Esophagus squamous epithelium (tissue), 4 donors: ENCODE data around the gene C6orf132.

ENCODE experiments used
- POLR2A ChIP-seq, 4 donors: fragments of 450-650 bp; IDR thresholded peaks; one replicate each; pipeline ENCODE4 v1.6.1; 2017; ENCODE audit warnings: antibody characterized with exemption in 4 of 4, mild to moderate bottlenecking in 4 of 4, moderate library complexity in 3 of 4
- TF ChIP-seq, protein P1 (sequence below), 6 experiments: fragments of 450-650 bp in 4 of 6; fragments of 200-600 bp in 2 of 6; sonication (generic) in 2 of 6; IDR thresholded peaks; one replicate each; pipeline ENCODE4 v1.5.1; 2016 to 2019; ENCODE audit warnings: antibody characterized with exemption in 6 of 6, mild to moderate bottlenecking in 4 of 6, moderate library complexity in 4 of 6

DNA sequence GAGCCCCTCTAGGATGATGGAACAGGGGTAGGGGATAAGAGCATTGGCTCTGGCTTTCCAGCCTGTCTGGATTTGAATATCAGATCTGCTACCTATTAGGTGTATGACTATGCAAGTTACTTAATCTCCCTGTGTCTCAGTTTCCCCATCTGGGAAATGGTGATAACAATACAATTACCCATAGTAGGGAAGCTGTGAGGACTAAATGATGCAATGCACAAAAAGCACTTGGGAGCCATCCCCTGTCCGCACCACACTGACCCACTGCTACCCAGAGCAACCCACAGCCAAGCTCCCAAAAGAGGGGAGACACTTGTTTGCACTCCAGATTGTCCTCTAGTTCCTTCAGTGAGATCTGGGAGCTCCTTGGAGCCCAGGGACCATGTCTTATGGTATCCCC lies 30.1 kb downstream of the C6orf132 start:
- TF ChIP-seq POLR2A (IDR thresholded peaks at IDR 0.05) = no peak
- TF ChIP-seq, protein P1, sequence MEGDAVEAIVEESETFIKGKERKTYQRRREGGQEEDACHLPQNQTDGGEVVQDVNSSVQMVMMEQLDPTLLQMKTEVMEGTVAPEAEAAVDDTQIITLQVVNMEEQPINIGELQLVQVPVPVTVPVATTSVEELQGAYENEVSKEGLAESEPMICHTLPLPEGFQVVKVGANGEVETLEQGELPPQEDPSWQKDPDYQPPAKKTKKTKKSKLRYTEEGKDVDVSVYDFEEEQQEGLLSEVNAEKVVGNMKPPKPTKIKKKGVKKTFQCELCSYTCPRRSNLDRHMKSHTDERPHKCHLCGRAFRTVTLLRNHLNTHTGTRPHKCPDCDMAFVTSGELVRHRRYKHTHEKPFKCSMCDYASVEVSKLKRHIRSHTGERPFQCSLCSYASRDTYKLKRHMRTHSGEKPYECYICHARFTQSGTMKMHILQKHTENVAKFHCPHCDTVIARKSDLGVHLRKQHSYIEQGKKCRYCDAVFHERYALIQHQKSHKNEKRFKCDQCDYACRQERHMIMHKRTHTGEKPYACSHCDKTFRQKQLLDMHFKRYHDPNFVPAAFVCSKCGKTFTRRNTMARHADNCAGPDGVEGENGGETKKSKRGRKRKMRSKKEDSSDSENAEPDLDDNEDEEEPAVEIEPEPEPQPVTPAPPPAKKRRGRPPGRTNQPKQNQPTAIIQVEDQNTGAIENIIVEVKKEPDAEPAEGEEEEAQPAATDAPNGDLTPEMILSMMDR (IDR thresholded peaks at IDR 0.05) = no peak
